A673 (cell line): ENCODE results near the gene KRT7.

Experiments
- CTCF ChIP-seq: fragments of 300-800, 200-600 bp; sonication (generic); conservative IDR thresholded peaks from 2 replicates; pipeline ENCODE4 v1.5.1; 2017; ENCODE audit warnings: low read depth, mild to moderate bottlenecking, antibody characterized with exemption, low read length, moderate library complexity, mixed read lengths
- EZH2 ChIP-seq: fragments of 200-600 bp; sonication (generic); IDR thresholded peaks from 2 replicates; pipeline ENCODE4 v1.6.1; 2017; ENCODE audit warnings: borderline replicate concordance, low read depth, mild to moderate bottlenecking, mixed read lengths, antibody characterized with exemption, low read length; ENCODE audit not compliant: poor library complexity, severe bottlenecking

GRCh38 chr12:52271158-52271557 is 38.1 kb downstream of the KRT7 start:
- TF ChIP-seq CTCF (no peak), EZH2 (no peak)
